KOPT-K1 (cell line): ENCODE measurements around the gene HABP2.

ENCODE experiments used
- H3K27ac ChIP-seq: fragments of 200-600 bp; sonication (generic); 2 replicates; pipeline ENCODE4 v1.5.1; 2016; ENCODE audit warnings: antibody characterized with exemption, mild to moderate bottlenecking, low read depth, low read length; ENCODE audit not compliant: poor library complexity, severe bottlenecking
- H3K36me3 ChIP-seq: fragments of 200-600 bp; sonication (generic); 2 replicates; pipeline ENCODE4 v1.5.1; 2017; ENCODE audit warnings: antibody characterized with exemption, mild to moderate bottlenecking, low read length, moderate library complexity; ENCODE audit not compliant: insufficient read depth
- H3K9me3 ChIP-seq: fragments of 200-600 bp; sonication (generic); 2 replicates; pipeline ENCODE4 v1.5.1; 2017; ENCODE audit warnings: antibody characterized with exemption, low read length, mild to moderate bottlenecking; ENCODE audit not compliant: insufficient read depth, poor library complexity, severe bottlenecking

Gene HABP2

DNA sequence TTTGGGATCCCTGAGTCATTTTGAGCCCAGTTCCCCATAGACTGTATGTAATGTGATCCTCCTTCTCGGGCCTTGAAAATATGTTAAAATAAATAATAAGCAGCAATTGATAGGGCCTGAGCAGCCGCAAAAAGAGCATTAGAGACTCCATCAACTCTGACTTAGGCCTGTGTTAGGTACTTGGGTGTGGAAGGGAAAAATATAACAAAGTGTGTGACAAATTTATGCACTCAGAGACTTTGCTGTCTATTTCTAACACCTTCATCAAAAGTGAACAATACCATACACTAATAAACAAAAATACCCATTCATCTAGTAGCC lies 31.4 kb upstream of the HABP2 start:
- no peak overlapping the region for H3K27ac ChIP-seq
- H3K36me3 ChIP-seq = no peaks in the 10 kb centered on the region
- H3K9me3 ChIP-seq = no peaks in the 10 kb centered on the region

DNA sequence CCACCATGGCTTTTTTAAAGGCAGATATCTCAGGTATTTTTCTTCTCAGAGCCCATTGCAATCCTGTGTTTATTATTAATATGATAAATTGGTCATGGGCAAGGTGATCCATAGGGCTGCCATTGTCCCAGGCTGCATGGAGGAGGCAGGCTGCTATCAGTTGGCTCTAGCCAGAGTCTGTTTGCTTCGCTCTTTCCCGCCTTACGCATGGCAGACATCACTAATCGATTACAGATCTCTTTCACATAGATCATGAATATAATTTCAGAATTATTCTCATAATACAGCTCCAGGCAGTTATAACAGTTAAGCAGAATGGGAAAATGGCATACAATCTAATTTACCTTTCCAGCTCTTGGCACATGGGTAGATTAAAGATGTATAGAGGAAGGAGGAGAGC lies 30.4 kb upstream of the HABP2 start:
- H3K27ac ChIP-seq = no peak overlapping the region
- no peaks in the 10 kb centered on the region for H3K36me3 ChIP-seq
- H3K9me3 ChIP-seq = no peaks in the 10 kb centered on the region

DNA sequence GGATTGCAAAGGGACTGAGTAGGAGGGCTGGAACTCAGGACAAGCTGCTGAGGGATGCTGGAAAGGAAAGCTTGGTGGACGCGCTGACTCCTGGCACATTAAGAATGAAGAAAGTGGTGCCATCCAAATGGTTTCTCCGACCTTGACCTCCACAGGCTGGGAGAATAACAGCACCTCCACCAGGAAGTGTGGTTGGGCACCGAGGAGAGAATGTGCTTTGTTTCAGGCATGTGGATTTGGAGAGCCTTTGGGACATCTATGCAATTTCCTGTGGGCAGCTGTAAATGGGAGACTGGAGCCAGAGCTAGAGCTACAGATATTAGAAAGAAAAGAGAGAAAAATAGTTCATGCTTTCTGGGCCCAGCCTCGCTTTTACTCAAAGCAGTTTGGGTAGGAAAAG lies 29.8 kb upstream of the HABP2 start:
- H3K27ac ChIP-seq = no peak overlapping the region
- no peaks in the 10 kb centered on the region for H3K9me3 ChIP-seq
- H3K36me3 ChIP-seq = no peaks in the 10 kb centered on the region

DNA sequence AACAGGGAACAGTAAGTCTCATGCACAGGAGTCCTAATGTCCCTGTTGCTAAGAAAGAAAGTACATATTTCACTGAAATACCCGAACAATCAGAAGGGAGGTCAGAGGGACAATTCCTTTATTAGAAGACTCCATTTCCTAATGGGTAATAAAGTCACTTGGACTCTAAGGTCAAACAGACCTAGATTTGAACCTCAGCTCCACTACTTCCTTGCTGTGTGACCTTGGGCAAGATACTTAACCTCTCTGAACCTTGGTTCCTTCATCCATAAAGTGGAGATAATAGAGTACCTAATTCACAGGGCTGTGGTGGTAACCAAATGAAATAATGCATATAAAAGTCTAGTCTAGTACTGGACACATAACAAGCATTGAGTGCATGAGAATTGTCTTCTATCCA lies 29.2 kb upstream of the HABP2 start:
- H3K36me3 ChIP-seq = no peaks in the 10 kb centered on the region
- H3K9me3 ChIP-seq = no peaks in the 10 kb centered on the region
- no peak overlapping the region for H3K27ac ChIP-seq

DNA sequence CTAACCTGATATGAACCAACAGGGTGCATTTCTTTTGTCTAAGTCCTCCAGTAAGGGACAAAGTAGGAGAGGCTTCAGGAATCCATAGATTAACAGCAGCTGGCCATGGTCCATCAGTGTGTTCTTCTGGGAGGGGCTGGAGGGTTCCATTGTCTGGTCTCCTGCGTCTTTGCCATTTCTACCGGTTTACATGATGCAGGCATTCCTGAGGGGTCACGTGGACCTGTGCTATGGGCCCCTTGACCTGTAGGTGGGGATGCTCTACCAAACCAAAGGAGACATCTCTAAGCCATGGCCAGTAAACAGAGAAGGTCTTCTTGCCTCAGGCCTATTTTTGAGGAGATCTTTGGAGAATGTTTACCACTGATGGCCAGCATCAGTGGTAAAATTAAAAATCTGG lies 28.7 kb upstream of the HABP2 start:
- H3K27ac ChIP-seq = no peak overlapping the region
- no peaks in the 10 kb centered on the region for H3K9me3 ChIP-seq
- H3K36me3 ChIP-seq = no peaks in the 10 kb centered on the region

DNA sequence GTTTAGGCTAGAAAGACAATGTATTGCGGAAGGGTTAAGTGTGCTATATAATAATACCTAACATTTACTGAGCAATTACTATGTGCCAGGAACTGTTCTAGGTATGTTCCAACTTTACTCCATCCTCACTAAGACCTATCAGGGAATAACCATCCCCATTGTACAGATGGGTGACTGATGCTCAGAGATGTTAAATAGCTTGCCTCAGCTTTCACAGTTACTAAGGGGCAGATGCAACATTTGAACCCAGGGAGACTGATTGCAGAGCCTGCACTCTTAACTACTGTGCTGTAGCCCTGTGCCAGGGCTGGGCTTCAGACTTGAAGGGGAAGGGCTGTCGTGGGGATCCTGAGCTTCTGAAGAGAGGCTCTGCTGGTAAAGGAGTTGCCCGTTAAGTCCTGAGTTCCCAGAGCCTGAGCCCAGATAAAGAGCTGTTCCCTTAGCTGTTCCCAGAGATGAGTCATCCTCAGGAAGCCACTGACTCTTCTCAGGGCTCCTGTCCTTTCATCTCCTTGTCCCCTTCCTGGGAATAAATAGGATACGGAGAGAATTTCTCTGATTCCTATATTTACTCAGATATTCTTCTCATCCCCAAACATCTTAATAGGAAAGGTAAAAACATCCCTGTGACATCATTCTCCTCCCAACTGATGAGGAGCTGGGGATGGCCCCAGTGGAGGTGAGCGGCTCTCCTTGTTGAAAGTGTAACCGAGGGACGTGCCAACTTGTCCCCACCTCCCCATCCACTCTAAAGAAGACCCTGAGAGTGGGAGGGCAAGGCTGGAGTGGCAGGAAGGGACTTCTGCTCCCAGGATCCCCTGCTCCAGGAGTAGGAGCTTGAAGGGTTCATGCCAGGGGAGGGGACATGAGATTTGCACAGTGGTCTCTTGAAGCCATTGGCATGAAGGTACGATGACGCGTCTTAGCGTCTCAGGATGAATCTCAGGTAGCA lies 28.0 kb upstream of the HABP2 start:
- Histone ChIP-seq H3K36me3 (no peaks in the 10 kb centered on the region), H3K27ac (no peak overlapping the region), H3K9me3 (no peaks in the 10 kb centered on the region)

DNA sequence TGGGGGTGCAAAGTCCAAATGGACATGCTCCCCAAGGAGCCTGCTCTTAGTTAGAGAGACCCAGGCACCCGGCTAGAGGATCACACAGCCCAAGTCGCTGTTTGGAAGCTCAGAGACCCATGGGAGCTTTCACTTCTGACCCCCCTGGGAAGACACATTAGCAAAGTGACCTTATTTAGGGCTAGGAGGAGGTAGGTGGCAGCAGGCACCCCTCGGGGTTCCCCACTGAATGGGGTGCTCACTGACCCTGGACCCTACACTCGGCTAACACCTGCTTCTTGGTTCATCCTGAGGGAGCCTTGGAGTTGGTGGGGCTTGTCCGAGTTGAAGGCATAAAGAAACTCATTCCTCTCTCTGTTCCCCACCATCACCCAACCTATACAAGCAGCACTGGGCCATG lies 27.1 kb upstream of the HABP2 start:
- H3K36me3 ChIP-seq = no peaks in the 10 kb centered on the region
- no peak overlapping the region for H3K27ac ChIP-seq
- no peaks in the 10 kb centered on the region for H3K9me3 ChIP-seq

DNA sequence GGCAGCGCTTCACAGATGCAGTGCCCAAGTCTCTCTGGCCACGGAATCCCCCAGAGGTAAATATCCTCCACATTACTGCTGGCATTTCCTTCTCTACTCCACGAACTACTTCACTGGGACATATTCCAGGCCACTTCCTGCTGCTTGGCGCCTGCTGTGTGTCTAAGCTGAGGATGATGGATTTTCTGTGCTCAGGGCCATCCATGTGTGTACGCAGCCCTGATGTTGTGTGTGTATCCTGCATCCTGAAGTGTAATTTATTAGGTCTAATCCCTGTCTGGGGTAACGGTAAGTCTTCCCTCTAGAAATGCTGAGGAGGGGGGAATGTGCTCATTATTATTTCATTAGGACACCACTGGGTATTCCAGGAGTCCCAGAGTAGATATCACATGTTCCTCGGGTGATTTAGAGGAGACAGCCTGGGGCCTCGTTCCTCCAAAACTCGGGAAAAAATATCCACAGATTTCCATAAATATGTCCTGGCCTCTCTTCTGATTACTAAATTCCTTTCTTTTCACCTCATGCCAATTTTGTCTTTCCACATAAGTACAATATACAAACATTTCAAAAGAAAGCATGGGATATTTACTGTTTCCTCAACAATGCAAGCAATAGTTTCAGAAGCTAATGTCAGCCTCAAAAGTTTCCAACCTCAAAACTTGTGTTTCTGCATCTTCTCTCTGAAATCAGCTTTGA lies 25.5 kb upstream of the HABP2 start:
- H3K27ac ChIP-seq = no peak overlapping the region
- no peaks in the 10 kb centered on the region for H3K36me3 ChIP-seq
- H3K9me3 ChIP-seq = no peaks in the 10 kb centered on the region

DNA sequence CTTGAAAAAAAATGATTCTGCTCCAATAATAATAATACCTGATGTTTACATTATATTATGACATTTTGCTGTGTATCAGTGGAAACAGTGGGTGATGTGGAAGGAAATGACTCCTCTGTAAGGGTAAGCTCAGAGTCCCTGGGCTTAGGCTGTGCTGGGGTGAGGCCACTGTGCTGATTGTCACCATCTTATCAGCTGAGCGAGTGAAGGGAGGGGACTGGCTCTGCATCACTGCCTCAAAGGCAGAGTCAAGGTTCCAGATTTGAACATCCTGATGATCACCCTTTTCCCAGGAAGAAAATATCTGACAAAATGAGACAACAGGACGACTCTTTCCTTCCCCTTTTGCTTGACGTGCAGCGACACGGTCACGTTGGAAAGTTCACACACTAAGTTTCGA lies 24.0 kb upstream of the HABP2 start:
- Histone ChIP-seq H3K9me3 (no peaks in the 10 kb centered on the region), H3K27ac (no peak overlapping the region), H3K36me3 (no peaks in the 10 kb centered on the region)

DNA sequence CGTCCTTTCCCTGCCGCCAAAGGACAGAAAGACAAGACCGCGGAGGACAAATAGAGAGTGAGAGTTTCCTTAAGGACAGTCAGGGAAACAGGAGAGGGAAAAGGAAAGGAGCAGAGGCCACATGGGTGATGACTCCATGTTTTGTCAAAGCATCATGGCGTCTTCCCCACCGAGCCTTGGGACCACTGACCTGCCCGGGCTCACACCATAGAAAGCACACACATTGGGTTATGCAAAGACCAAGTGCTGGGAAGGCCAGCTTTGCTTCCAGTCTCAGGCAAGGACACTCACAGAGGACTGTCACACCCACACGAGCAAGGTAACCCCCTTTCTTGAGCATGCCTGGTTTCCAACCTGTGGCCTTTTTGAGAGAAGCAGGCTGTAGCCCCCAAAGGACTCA lies 23.3 kb upstream of the HABP2 start:
- no peaks in the 10 kb centered on the region for H3K9me3 ChIP-seq
- no peak overlapping the region for H3K27ac ChIP-seq
- no peaks in the 10 kb centered on the region for H3K36me3 ChIP-seq

DNA sequence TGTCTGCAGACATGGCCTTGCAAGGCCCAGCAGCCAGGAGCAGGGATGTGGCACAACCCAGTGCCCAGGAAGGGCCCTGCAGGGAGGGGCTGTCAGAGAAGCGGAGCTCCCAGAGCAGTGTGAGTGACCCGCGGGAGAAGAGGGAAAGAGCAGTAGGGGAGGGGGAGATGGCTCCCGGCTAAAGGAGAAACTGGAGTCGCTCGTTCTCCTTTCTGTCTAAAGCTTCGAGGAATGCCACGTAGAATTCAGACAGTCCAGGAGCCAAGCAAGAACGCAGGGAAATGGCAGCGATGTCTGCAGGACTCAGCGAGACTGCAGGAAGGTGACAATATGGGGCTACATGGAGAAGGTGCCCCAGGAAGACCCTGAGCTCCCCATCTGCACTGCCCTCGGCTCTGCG lies 22.4 kb upstream of the HABP2 start:
- H3K9me3 ChIP-seq = no peaks in the 10 kb centered on the region
- no peaks in the 10 kb centered on the region for H3K36me3 ChIP-seq
- H3K27ac ChIP-seq = no peak overlapping the region

DNA sequence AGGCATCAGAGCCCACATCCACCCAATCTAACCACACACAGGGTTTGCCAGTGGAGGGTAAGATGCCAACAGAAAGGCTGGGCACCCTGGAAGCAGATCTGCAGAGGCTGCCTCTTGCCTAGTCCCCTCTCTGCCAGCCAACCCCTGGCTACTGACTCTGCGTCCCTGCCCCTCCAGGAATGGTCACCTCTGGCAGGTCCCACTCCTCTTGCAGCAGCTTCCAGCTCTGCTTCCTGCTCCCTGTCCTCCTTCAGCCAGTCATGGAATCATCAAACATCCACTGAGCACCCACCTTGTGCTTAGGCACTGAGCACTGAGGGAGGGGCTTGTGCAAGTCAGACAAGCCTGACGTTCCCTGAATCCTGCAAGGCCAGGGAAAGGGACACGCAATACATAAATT lies 20.1 kb upstream of the HABP2 start:
- Histone ChIP-seq H3K27ac (no peak overlapping the region), H3K9me3 (no peaks in the 10 kb centered on the region), H3K36me3 (no peaks in the 10 kb centered on the region)

DNA sequence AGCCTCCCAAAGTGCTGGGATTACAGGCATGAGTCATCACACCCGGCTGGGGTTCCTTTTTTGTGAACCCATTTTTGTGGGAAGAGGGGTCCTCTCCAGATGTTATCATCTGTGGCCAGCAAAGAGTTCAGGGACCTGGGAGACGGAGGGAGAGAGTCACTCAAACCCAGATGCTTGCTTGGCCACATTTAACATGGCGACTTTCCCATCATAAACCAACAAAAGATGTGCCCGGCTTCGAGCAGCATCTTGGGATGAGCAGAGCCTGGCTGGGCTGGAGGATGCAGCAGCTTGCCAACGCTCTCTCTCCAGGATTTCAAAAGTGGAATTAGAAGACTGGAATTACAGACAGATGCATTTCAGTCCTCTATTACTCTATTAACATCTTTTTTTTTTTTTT lies 19.1 kb upstream of the HABP2 start:
- Histone ChIP-seq H3K36me3 (no peaks in the 10 kb centered on the region), H3K27ac (no peak overlapping the region), H3K9me3 (no peaks in the 10 kb centered on the region)

DNA sequence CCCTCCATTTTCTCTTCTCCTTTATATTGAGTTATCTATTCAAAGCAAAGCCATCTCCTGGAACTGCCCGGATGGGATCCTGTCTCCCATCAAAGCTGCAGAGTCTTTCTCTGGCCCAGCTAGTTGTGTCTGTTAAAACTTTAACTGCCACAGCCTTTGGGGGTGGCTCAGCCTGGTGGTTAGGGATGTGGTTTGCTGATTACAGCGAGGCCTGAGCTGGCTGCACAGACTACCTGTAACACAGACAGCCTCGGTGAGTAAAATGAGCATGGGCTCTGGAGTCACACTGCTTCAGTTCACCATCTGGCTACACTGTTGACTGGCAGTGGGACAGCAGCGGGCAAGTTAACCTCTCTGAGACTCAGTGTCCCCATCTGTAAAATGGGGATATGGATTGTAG lies 18.4 kb upstream of the HABP2 start:
- Histone ChIP-seq H3K9me3 (no peaks in the 10 kb centered on the region), H3K27ac (no peak overlapping the region), H3K36me3 (no peaks in the 10 kb centered on the region)

DNA sequence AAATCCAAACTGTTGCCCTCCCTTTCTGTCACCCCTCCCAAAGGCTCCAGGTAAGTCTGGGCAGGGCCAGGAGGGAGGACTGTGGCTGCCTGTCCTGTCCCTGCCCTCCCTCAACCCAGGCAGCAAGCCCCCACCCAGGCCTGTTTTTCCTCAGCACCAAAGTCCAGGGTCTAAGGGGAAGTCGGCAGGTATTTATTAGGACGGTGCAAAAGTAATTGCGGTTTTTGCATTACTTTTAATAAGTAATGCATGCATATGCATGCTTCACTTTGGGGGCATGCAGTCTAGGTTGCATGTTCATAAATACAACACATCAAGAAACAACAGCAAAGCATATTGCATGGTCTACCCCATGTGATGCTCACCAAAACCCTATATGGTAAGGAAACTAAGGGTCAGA lies 15.2 kb upstream of the HABP2 start:
- Histone ChIP-seq H3K36me3 (no peaks in the 10 kb centered on the region), H3K27ac (no peak overlapping the region), H3K9me3 (no peaks in the 10 kb centered on the region)

DNA sequence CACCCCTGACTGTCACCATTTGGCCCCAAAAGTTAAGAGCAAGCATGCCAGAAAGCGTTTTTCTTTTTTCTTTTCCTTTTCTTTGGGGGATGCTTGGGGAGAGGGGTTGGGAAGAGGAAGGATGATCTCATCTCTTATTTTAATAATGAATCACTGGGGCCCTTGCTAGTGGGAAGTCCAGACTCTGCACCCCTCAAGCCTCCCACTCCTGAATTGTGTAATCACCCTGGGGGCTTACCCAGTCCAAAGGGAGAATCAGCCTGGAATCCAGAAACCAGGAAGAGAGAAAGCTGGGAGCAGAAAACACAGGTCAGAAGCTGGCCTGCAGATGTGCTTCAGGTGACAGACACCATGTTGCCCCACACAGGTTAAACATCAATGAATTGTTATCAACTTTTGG lies 14.7 kb upstream of the HABP2 start:
- Histone ChIP-seq H3K9me3 (no peaks in the 10 kb centered on the region), H3K27ac (no peak overlapping the region), H3K36me3 (no peaks in the 10 kb centered on the region)
